ENCODE data around the gene MGST2.

GRCh38 chr4:139720806-139721205 lies 55.2 kb downstream of the MGST2 start:
- no peak for TF ChIP-seq PATZ1 (CRISPR knock-in tag; IDR thresholded peaks at IDR 0.05; ENCODE audit: borderline replicate concordance)
- TF ChIP-seq OSR1 (CRISPR knock-in tag; IDR thresholded peaks at IDR 0.05): no peak
- TF ChIP-seq ZFP3 (CRISPR knock-in tag; IDR thresholded peaks at IDR 0.05): no peak
- no peak for TF ChIP-seq RARB (CRISPR knock-in tag; IDR thresholded peaks at IDR 0.05)
- no peak for TF ChIP-seq ARNTL (CRISPR knock-in tag; IDR thresholded peaks at IDR 0.05; ENCODE audit: borderline replicate concordance, low read depth)
- no peak for TF ChIP-seq POU6F1 (CRISPR knock-in tag; IDR thresholded peaks at IDR 0.05; ENCODE audit: borderline replicate concordance, low read depth)
- TF ChIP-seq TOX (CRISPR knock-in tag; IDR thresholded peaks at IDR 0.05; ENCODE audit: borderline replicate concordance): no peak
- TF ChIP-seq TCF4 (CRISPR knock-in tag; IDR thresholded peaks at IDR 0.05; ENCODE audit: borderline replicate concordance): no peak
- no peak for TF ChIP-seq TSHZ2 (CRISPR knock-in tag; IDR thresholded peaks at IDR 0.05)
- TF ChIP-seq ZFP30 (CRISPR knock-in tag; IDR thresholded peaks at IDR 0.05): no peak

Measured in SK-N-SH treated with all-trans-retinoic acid at 6 μM for 48 hours (cell line).